Endodermal cell (in vitro differentiated cells): Measurements from ENCODE around the gene ODC1. TPM values are rescaled to one million over a fixed set of nuclear protein-coding genes. Genes with fewer than 3 reads are reported as not detected.

ENCODE experiments used
- DNase-seq: peaks from one replicate; pipeline ENCODE4 v3.0.0-alpha.2; 2017
- H3K27ac ChIP-seq: 2 replicates; pipeline ENCODE4 v1.5.1; 2013; ENCODE audit warnings: mild to moderate bottlenecking, low read depth, low read length, moderate library complexity
- H3K27me3 ChIP-seq: 2 replicates; pipeline ENCODE4 v1.6.1; 2013; ENCODE audit warnings: mild to moderate bottlenecking, low read length, moderate library complexity; ENCODE audit not compliant: insufficient read depth, control insufficient read depth, poor library complexity, severe bottlenecking
- H3K36me3 ChIP-seq: 2 replicates; pipeline ENCODE4 v1.7.0; 2013; ENCODE audit warnings: mild to moderate bottlenecking, low read length, moderate library complexity; ENCODE audit not compliant: control insufficient read depth, insufficient read depth
- H3K4me1 ChIP-seq: one replicate; pipeline ENCODE4 v1.7.0; 2013; ENCODE audit warnings: low read length; ENCODE audit not compliant: control insufficient read depth, insufficient read depth
- H3K4me3 ChIP-seq: 2 replicates; pipeline ENCODE4 v1.5.1; 2013; ENCODE audit warnings: mild to moderate bottlenecking, low read length, moderate library complexity
- H3K9ac ChIP-seq: 2 replicates; pipeline ENCODE4 v1.6.1; 2013; ENCODE audit warnings: mild to moderate bottlenecking, low read length, moderate library complexity; ENCODE audit not compliant: poor library complexity, severe bottlenecking; ENCODE audit errors: extremely low read depth
- H3K9me3 ChIP-seq: 2 replicates; pipeline ENCODE4 v1.6.1; 2013; ENCODE audit warnings: mild to moderate bottlenecking, low read length, moderate library complexity; ENCODE audit not compliant: control insufficient read depth
- H3K27ac Mint-ChIP-seq: 2 replicates; pipeline ENCODE4 v1.8.0; 2020; ENCODE audit warnings: mixed read lengths
- H3K27me3 Mint-ChIP-seq: 2 replicates; pipeline ENCODE4 v1.8.0; 2021; ENCODE audit warnings: mild to moderate bottlenecking, mixed read lengths; ENCODE audit not compliant: insufficient read depth
- H3K36me3 Mint-ChIP-seq: 2 replicates; pipeline ENCODE4 v1.8.0; 2020; ENCODE audit warnings: low read depth, mixed read lengths
- H3K4me1 Mint-ChIP-seq: 2 replicates; pipeline ENCODE4 v1.8.0; 2020; ENCODE audit warnings: mixed read lengths
- H3K4me3 Mint-ChIP-seq: 2 replicates; pipeline ENCODE4 v1.8.0; 2020; ENCODE audit warnings: mild to moderate bottlenecking, moderate library complexity, mixed read lengths
- H3K9me3 Mint-ChIP-seq: 2 replicates; pipeline ENCODE4 v1.8.0; 2020; ENCODE audit warnings: mild to moderate bottlenecking, mixed read lengths
- WGBS, 2 experiments: methylation state at CpG; one replicate each; pipeline versions ENCODE4 v1.1.5 to v1.1.7; 2013; ENCODE audit warnings: missing lambda C conversion rate in 2 of 2, mixed read lengths in 1 of 2; ENCODE audit not compliant: insufficient coverage in 1 of 2, insufficient read length in 1 of 2; 5-methylcytosine and 5-hydroxymethylcytosine counted together
- total RNA-seq, 2 donors: library from RNA; stranded (reverse); fragmentation: NEBNext Ultra II Directional in 1 of 2; extraction: Animal tissue kit (Norgen Biotek cat#: 25700) in 1 of 2; gene quantifications; 2 replicates in 1 of 2; 3 replicates in 1 of 2; pipeline ENCODE4 v1.2.1, GENCODE V29; 2021
- TF ChIP-seq, protein P1 (sequence below): fragments of 200-600 bp; sonication (generic); conservative IDR thresholded peaks from 2 replicates; pipeline ENCODE4 v1.5.0; 2021; ENCODE audit warnings: antibody characterized with exemption, mild to moderate bottlenecking

Gene ODC1
- total RNA-seq, 2 donors from 2014 or later, result 108 to 152 TPM

- H3K36me3 ChIP-seq, result no peaks in the 10 kb centered on the region
- 89 to 90% methylated on average over 5 to 14 of the region's 14 CpGs for WGBS, 2 experiments
- peaks cover 5% of the 10 kb centered on the region for H3K27me3 Mint-ChIP-seq
- no peak overlapping the region for H3K4me3 Mint-ChIP-seq
- no peaks in the 10 kb centered on the region for H3K4me1 Mint-ChIP-seq
- no peaks in the 10 kb centered on the region for H3K9me3 ChIP-seq
- H3K4me3 ChIP-seq, result no peak overlapping the region
- H3K27me3 ChIP-seq, result no peaks in the 10 kb centered on the region
- H3K27ac ChIP-seq, result no peak overlapping the region
- no peak overlapping the region for H3K27ac Mint-ChIP-seq
- H3K36me3 Mint-ChIP-seq, result peaks cover 8% of the 10 kb centered on the region
- TF ChIP-seq, protein P1, sequence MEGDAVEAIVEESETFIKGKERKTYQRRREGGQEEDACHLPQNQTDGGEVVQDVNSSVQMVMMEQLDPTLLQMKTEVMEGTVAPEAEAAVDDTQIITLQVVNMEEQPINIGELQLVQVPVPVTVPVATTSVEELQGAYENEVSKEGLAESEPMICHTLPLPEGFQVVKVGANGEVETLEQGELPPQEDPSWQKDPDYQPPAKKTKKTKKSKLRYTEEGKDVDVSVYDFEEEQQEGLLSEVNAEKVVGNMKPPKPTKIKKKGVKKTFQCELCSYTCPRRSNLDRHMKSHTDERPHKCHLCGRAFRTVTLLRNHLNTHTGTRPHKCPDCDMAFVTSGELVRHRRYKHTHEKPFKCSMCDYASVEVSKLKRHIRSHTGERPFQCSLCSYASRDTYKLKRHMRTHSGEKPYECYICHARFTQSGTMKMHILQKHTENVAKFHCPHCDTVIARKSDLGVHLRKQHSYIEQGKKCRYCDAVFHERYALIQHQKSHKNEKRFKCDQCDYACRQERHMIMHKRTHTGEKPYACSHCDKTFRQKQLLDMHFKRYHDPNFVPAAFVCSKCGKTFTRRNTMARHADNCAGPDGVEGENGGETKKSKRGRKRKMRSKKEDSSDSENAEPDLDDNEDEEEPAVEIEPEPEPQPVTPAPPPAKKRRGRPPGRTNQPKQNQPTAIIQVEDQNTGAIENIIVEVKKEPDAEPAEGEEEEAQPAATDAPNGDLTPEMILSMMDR, result no peak
- H3K9me3 Mint-ChIP-seq, result peaks cover 2% of the 10 kb centered on the region
- no peak for DNase-seq
- no peaks in the 10 kb centered on the region for H3K4me1 ChIP-seq
- H3K9ac ChIP-seq, result no peak overlapping the region
Observed at GRCh38 chr2:10402062-10402585, 46.0 kb downstream of the ODC1 start.

DNA sequence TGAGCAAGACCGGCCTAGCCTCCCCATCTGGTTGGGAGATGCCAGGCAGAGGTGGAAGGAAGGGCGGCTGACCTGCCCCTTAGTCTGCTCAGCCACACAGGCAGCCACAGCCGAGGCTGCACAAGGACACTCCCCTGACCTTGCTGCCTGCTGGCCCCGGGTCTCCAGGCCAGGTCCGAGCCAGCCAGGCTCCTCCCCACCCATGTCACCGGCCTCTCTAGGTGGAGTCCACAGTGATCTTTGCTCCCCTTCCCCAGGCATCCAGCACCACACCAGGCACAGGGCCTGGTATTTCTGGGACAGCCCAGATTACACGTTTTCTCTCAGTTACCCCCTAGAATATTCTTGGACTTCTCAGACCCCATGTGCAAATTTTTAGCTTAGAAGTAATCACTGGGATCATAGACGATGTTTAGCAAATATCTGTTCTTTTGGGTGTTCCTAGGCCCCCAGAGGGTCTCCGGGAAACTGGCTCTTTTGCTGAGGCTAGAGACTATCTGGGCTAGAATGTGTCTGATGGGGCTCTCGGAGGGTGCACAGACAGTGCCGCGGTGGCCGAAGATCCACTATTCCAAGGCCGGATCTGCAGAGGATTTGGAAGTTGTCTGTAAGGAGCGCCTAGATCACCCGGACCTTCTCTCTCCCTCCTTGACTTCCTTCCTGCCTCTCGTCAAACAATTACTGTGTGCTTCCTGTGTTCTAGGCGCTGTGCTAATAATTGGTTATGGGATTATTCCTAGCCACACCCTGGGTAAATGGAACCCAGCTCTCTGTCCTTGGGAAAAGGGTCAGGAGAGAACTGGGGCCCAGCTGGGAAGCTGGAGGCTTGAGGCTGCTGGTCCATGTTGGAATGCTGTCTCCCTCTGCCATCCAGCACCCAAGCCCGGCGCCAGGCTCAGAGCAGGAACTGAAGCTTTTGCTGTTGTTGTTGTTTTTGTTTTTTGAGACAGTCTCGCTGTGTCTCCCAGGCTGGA lies 46.9 kb downstream of the ODC1 start:
- 91 to 95% methylated on average over 15 to 21 of the region's 21 CpGs for WGBS, 2 experiments
- Histone ChIP-seq H3K9me3 (no peaks in the 10 kb centered on the region), H3K36me3 (no peaks in the 10 kb centered on the region), H3K27ac (no peak overlapping the region), H3K9ac (no peak overlapping the region), H3K4me3 (no peak overlapping the region), H3K27me3 (no peaks in the 10 kb centered on the region), H3K4me1 (no peaks in the 10 kb centered on the region)
- Mint-ChIP-seq H3K27ac (no peak overlapping the region), H3K36me3 (peaks cover 8% of the 10 kb centered on the region), H3K4me3 (no peak overlapping the region), H3K27me3 (no peaks in the 10 kb centered on the region), H3K9me3 (peaks cover 2% of the 10 kb centered on the region), H3K4me1 (no peaks in the 10 kb centered on the region)
- TF ChIP-seq, protein P1, result no peak
- no peak for DNase-seq

DNA sequence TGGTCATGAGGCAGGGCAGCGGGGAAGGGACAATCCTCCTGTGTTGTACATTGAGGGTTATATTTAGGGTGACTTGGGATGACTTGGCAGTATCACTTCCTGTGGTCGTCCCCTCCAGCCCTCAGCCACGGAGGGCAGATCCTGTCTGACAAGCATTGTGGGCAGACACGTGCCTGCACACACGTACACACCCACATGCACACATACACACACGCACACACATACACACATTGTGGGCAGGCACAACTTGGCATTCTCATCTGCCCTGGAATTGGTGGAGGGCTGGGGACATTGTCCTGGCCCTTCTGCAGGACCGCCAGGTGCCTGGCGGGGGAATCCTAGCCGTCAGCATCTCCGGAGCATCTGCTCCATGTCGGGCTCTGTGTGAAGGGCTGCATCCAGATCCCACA lies 47.6 kb downstream of the ODC1 start:
- H3K4me3 ChIP-seq, result no peak overlapping the region
- no peaks in the 10 kb centered on the region for H3K27me3 Mint-ChIP-seq
- no peak overlapping the region for H3K27ac ChIP-seq
- no peaks in the 10 kb centered on the region for H3K27me3 ChIP-seq
- no peak overlapping the region for H3K27ac Mint-ChIP-seq
- no peaks in the 10 kb centered on the region for H3K36me3 ChIP-seq
- no peak for DNase-seq
- no peaks in the 10 kb centered on the region for H3K4me1 Mint-ChIP-seq
- no peak overlapping the region for H3K9ac ChIP-seq
- WGBS, 2 experiments, result 93 to 98% methylated on average over 9 to 11 of the region's 11 CpGs
- H3K4me1 ChIP-seq, result no peaks in the 10 kb centered on the region
- TF ChIP-seq, protein P1, result no peak
- no peak overlapping the region for H3K4me3 Mint-ChIP-seq
- peaks cover 8% of the 10 kb centered on the region for H3K36me3 Mint-ChIP-seq
- peaks cover 2% of the 10 kb centered on the region for H3K9me3 Mint-ChIP-seq
- no peaks in the 10 kb centered on the region for H3K9me3 ChIP-seq
